HG03354 (cell line): ENCODE measurements around the gene BRWD1.

Source experiments
- ATAC-seq: cut with Tn5 transposase; IDR thresholded peaks from one replicate; pipeline ENCODE4 v1.9.1; 2021; ENCODE audit warnings: mild to moderate bottlenecking; ENCODE audit not compliant: unreplicated experiment, poor library complexity, severe bottlenecking

The BRWD1 gene

DNA sequence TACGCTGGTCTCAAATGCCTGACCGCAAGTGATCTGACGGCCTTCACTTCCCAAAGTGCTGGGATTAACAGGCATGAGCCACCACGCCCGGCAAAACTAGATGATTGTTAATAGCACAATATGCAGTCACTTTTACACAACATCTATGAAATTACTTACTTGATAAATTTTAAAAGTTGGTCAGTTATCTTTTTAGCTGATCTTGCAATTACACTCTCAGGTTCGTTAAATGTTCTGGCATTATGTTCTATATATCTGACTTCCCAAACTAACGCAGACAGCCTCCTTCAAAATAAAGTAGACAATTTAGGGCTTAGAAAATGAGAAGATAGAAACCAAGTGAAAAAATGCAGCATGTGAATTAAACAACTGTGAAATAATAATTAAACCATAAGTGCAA, 98.4 kb downstream of the BRWD1 start:
- ATAC-seq, result no peak

DNA sequence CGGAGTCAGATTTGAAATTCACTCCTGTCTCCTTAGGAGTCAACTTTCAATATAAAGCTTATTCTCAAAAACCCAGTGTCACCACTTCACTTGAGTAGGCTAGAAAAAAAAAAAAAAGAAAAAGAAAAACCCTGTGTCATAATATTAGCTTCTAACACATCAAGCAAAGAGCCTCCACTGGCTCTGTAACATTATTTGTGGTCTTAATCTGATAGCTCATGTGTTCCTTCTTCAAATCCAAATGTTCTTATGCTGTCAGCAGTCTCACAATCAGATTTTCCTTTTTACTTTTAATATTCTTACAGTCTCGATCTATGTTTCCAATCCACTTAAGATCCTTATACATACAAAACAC, 104.1 kb downstream of the BRWD1 start:
- no peak for ATAC-seq

GRCh38 chr21:39208624-39209333, 104.7 kb downstream of the BRWD1 start:
- ATAC-seq, result no peak

DNA sequence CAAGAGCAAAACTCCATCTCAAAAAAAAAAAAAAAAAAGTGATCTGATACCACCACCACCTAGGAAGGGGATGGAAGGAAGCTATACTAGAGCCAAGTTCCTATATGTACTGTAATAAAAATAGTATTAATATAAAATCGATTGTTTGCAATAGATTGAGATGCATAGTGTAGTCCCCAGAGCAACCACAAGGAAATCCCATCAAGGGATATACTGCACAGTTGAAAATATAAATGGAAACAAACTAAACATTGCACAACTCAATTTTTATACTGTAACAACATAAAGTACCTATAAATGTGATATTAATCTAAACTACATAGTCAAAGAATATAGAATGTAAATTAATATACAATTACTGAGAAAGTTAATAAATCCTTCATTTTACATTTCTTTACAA, 109.3 kb downstream of the BRWD1 start:
- ATAC-seq, result no peak

DNA sequence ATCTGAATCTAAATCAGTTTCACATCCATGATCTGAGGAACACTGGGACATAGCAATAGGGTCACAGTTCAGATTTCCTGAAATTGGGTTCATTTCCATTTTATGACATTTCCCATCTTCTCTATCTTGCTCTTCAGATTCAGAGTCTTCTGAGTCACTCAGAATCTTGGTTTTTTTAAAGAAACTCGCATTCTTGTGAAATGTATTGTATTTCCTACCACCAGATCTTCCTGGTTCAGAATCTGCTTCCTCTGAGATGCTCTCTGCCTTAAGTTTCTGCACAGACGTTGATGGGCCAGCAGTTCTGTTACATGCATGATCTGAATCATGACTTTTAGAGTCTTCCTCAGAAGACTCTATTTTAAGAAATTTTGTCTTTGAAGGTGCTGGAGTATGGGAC, 114.6 kb downstream of the BRWD1 start:
- no peak for ATAC-seq

GRCh38 chr21:39197448-39198233, 115.8 kb downstream of the BRWD1 start:
- ATAC-seq, result no peak

DNA sequence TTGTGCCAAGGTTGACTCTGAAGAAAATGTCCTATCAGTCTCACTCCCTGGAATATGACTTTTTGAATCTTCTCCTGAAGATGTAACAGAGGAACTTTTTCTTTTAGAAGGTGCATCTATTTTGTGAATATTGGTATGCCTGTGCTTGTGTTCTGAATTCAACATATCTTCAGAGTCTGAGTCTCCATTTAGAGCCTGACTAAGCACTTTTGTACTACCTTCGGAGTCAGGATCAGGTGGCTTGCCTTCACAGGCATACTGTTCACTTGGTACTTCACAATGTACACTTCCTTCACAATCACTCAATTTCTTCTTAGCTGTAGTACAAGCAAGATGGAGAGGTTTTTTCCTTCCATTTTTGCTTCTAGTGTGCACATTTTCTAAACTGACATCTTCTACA, 116.6 kb downstream of the BRWD1 start:
- ATAC-seq, result no peak

DNA sequence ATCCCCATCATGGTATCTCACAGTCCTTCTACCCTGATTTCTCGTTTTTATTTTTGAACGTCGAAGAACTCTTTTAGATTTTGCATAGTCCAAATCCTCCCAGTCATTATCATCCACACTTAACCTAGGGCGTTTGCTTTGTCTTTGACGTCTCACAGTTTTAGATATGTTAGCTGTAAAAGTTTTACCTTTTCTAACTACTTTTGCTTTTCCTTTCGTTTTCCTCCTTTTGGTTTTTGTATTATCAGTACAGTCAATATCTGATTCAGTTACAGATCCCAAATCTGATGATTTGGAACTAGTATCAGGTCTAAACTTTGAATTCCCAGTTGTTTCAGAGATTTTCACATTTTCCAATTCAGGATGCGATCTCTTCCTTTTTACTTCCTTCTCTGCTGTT, 117.1 kb downstream of the BRWD1 start:
- no peak for ATAC-seq

- no peak for ATAC-seq
Measured at GRCh38 chr21:39193380-39193779, 120.1 kb downstream of the BRWD1 start.

- no peak for ATAC-seq
Measured at GRCh38 chr21:39189857-39190604, 123.4 kb downstream of the BRWD1 start.

DNA sequence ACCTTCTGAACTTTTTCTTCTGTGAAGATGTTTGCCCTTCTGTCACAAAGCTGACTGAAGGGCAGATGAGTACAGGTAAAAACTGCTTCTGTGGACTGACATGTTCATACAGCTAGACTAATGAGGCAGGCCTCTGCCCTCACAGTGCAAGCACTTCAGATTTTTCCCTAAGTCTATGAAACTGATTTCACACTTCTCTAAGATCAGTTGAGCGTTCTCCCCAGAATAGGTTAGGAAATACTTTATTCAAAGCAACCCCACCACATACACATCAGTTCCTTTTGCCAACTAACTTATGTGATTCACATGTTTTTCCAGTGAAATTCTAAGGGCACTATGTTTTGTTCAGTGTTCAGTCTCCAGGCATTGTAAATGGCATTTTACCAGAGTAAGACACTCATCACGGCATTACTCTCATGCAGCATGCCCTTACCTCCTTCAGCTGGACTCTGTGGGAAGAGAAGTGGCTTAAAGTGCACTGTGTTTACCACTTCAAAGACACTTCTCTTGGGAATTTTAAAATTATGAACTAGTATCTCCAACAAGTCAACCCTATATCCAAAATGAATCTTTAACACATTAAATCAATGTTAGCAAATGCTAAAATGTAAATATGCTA, 124.8 kb downstream of the BRWD1 start:
- ATAC-seq, result no peak

DNA sequence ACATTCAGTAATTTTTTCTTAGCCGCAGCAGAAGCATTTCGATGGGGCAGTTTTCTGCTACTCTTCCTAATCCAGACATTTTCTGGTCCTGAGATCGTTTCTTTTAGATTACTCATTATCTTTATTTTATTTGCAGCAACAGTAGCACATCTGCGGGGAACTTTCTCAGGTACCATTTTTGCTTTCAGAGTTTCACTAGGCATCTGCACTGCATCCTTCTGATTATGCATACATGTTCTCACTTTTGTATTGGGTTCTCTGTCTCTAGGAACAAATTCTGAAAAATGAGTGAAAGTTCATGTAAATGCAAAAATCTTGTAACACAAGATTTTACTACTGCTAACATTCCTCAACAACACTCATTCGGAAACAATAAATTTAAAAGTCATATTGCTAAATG, 126.3 kb downstream of the BRWD1 start:
- ATAC-seq, result no peak

GRCh38 chr21:39186676-39187075, 126.8 kb downstream of the BRWD1 start:
- ATAC-seq, result no peak

- ATAC-seq, result no peak
Measured at GRCh38 chr21:39185157-39185556, 128.3 kb downstream of the BRWD1 start.

DNA sequence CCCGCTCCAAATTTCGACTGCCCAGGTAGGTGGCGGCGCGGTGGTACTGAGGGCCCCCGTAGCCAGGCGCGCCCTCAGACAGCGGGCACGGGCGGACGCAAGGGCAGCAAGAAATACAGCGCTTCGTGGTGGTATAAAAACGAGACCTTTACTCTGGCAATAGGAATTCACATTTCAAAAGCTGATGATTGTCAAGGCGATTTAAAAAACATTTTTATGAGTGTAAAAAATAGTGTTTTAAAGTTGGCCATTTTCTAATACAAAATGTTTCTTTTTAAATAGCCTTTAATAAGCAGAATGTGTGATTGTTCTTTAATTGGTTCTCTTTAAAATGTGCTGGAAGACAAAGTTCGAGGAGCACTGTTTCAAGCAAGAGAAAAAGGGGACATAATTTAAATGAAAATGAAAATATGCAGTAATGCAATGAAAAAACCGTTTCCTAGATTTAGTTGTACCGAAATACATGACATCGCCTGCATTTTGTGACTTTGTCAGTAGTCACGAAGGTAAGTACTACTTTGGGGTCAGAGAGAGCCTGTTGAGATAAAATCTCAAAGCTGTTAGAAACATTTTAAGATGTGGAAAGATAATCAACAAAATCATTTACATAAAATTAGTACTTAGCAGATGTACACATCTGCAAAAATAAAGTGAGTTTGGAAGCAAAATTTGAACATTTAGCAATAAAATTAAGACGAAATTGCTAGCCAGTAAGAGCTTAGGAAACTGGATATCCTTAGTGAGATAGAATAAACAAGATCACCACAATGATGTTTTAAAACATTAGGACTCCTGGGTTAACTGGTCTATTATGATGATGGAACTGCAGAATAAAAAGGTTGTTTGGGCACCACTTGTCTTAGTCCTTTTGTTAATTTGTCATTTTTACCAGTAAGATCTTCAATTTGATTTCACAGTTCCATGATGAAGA, 129.1 kb downstream of the BRWD1 start:
- no peak for ATAC-seq

DNA sequence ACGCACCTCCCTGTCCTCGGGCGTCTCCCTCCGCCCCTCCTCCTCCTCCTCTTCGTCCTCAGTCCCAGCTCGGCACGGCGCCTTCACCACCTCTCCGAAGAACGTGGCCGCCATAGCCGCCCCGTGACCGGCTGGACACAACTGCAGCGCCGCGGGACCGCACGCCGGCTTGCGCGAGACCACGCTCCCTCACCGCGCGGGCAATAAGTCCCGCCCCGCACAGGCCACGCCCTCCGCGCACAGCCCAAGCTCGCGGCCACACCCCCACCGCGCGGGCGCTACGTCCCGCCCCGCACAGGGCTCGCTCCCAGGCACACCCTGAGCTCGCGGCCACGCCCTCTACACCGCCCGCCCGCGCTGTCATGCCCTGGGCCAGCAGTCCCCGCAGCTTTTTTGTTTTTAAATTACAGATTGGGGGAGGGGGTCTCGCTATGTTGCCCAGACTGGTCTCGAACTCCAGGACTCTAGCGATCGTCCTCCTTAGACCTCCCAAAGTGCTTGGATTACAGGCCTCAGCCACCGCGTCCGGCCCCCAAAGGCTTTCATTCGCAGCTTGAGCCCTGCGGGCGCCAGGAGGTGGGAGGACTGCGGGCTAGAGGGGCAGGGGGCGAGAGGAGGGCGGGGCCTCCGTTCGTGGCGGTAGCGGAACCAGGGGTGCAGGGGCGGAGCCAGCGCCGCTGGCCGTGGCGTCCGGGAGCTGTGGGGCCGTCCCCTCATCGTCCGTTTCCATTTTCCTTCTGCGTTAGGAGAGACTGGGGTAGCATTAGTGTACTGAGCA, 130.0 kb downstream of the BRWD1 start, which contains the start of gene PSMG1:
Gene PSMG1 (minus strand): TSS at position 180 of the 778 bp plus-strand sequence. CDS start 66 bp downstream, at position 114.
- ATAC-seq, result peak; percentile 86

- ATAC-seq, result no peak
Measured at GRCh38 chr21:39182484-39183271, 130.8 kb downstream of the BRWD1 start.

- no peak for ATAC-seq
Measured at GRCh38 chr21:39182016-39182415, 131.4 kb downstream of the BRWD1 start.
